ENCODE results near the gene E2F6. TPM values are rescaled to one million over a fixed set of nuclear protein-coding genes. Genes with fewer than 3 reads are reported as not detected.

E2F6 gene
- total RNA-seq, 4 donors from 2014 or later: 6.3 to 10.2 (median 6.8) TPM

DNA sequence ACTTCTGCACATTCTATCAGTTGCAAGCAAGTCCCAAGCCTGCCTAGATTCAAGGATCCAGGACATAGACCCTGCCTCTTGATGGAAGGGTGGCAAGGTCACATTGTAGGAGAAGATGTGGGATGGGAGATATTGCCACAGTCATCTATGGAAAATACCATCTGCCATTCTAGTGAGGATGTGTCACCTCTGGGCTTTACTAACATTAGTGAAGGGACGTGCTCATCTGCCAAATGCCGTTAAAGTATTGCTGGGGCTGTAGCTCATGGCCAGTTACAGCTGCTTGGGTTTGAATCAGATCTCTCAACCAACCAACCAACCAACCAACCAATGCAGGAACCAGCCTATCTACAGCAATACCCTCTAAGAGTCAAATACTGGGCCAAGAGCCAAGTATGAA, 49.0 kb downstream of the E2F6 start:
- Histone ChIP-seq H3K9me3 (no peaks in the 10 kb centered on the region), H3K4me3 (no peak overlapping the region), H3K27me3 (no peaks in the 10 kb centered on the region), H3K4me1 (no peaks in the 10 kb centered on the region), H3K36me3 (no peaks in the 10 kb centered on the region), H3K27ac (no peak overlapping the region)
- DNase-seq: no peak
- no peak for TF ChIP-seq POLR2A (IDR thresholded peaks at IDR 0.05)
- TF ChIP-seq, protein P1, sequence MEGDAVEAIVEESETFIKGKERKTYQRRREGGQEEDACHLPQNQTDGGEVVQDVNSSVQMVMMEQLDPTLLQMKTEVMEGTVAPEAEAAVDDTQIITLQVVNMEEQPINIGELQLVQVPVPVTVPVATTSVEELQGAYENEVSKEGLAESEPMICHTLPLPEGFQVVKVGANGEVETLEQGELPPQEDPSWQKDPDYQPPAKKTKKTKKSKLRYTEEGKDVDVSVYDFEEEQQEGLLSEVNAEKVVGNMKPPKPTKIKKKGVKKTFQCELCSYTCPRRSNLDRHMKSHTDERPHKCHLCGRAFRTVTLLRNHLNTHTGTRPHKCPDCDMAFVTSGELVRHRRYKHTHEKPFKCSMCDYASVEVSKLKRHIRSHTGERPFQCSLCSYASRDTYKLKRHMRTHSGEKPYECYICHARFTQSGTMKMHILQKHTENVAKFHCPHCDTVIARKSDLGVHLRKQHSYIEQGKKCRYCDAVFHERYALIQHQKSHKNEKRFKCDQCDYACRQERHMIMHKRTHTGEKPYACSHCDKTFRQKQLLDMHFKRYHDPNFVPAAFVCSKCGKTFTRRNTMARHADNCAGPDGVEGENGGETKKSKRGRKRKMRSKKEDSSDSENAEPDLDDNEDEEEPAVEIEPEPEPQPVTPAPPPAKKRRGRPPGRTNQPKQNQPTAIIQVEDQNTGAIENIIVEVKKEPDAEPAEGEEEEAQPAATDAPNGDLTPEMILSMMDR (IDR thresholded peaks at IDR 0.05): no peak

DNA sequence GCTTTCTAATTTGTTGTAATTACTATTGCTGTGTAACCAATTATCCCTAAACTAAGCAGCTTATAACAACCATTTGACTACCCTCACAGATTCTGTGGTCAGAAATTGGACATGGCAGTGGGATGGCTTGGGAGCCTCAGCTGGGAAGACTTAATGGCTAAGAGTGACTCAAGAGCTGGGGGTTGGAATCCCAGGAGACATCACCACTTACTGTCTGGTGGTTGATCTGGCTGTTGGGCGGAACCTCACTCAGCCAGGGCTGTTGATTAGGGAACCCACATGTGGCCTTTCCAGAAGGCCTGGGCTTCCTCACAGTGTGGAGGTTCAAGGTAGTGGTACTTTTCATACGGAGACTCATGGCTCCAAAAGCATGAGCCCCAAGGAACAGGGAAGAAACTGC, 49.8 kb downstream of the E2F6 start:
- Histone ChIP-seq H3K4me1 (no peaks in the 10 kb centered on the region), H3K27ac (no peak overlapping the region), H3K4me3 (no peak overlapping the region), H3K27me3 (no peaks in the 10 kb centered on the region), H3K9me3 (no peaks in the 10 kb centered on the region), H3K36me3 (no peaks in the 10 kb centered on the region)
- TF ChIP-seq POLR2A (IDR thresholded peaks at IDR 0.05): no peak
- TF ChIP-seq, protein P1 (IDR thresholded peaks at IDR 0.05): no peak
- DNase-seq: no peak

DNA sequence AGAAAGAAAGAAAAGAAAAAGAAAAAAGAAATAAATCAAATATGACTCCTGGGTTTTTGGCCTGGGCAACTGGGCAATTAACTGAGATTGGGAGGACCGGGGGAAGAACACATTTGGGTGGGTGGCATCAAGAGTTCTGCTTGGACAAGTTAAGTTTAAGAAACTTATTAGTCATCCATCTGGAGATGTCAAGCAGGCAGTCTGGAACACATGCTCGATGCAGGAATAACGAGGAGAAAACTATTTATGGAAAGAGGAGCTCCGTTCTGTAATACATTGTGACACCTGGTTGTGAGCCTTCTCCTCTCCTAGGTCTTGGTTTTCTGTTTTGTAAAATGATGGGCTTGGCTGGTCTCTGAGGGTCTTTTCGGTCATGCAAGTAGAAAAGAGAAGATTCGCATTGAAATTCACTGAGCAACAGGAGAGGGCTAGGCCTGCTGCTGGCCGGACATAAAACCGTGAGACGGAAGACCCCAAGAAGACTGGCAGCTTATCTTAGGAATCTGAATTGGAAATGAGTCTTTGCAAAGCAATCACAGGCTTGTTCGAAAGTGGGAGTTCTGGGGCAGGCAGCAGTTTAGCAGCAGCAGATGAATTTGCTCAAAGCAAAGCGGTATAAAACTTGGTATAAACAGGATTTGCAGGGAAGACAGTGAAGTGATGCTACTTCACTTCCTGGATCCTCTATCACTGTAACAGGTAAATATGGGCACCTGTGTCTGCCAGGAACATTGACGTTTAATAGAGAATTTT, 51.4 kb downstream of the E2F6 start:
- DNase-seq: no peak
- Histone ChIP-seq H3K9me3 (no peaks in the 10 kb centered on the region), H3K4me3 (no peak overlapping the region), H3K36me3 (no peaks in the 10 kb centered on the region), H3K4me1 (no peaks in the 10 kb centered on the region), H3K27me3 (no peaks in the 10 kb centered on the region), H3K27ac (no peak overlapping the region)
- no peak for TF ChIP-seq POLR2A (IDR thresholded peaks at IDR 0.05)
- TF ChIP-seq, protein P1 (IDR thresholded peaks at IDR 0.05): no peak

DNA sequence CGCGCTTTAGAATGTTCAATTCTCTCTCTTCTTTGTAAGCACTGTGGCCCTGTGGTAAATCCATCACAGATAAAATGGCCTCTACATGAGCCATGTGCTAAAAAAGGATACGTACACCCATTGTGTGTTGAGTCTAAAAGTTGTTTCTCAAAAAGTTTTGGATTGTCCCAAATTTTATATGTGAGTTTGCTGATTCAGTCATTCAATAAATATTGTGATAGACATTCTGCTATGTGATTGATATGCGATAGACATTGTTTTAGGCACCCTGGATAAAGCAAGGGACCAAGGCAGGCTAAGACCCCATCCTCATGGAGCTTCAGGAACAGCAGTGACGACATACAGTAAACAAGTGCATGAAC, 53.5 kb downstream of the E2F6 start:
- no peak overlapping the region for H3K27ac ChIP-seq
- TF ChIP-seq POLR2A (IDR thresholded peaks at IDR 0.05): no peak
- TF ChIP-seq, protein P1 (IDR thresholded peaks at IDR 0.05): no peak
- H3K4me3 ChIP-seq: peak overlapping the region in 1 of 4 donors; percentile 44
- H3K9me3 ChIP-seq: no peaks in the 10 kb centered on the region
- DNase-seq: no peak
- no peaks in the 10 kb centered on the region for H3K4me1 ChIP-seq
- no peaks in the 10 kb centered on the region for H3K36me3 ChIP-seq
- H3K27me3 ChIP-seq: no peaks in the 10 kb centered on the region

DNA sequence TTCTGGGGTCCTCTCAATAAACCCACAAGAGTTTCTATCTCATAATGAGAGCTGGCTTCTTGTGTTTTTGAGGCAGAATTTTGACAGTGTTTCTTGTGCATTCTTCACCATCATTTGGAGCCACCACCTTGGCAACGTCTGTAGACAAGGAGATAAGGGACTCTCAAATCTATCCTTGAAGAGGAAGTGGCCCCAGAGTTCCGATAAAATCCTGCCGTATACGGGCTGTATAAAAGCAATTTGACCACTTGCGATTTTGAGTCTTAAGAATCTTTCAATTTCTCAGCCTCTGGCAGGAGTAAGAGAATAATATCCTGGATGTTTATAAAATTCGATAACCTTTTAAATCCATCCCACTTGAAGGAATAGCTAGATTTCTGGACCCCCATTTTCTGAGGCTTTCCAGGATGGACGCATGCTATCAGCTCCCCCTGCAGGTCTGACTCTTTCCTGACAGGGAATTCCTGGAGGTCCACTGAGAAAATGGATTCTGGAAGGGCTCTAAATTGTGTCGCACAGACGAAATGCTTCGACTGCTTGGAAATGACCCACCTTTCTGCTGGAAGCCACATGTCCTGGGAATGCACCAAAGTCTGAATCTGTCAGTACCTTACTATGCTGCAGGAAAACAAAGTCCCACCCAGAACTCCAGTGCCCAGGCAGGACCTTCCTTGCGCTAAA, 54.1 kb downstream of the E2F6 start:
- Histone ChIP-seq H3K27ac (no peak overlapping the region), H3K9me3 (no peaks in the 10 kb centered on the region), H3K36me3 (no peaks in the 10 kb centered on the region), H3K4me1 (peaks cover 0 to 5% (median 0%) of the 10 kb centered on the region in 4 donors), H3K4me3 (peak overlapping the region; percentile 9 to 44 (median 28)), H3K27me3 (no peaks in the 10 kb centered on the region)
- TF ChIP-seq, protein P1 (IDR thresholded peaks at IDR 0.05): peak; percentile 31 to 89 (median 72)
- TF ChIP-seq POLR2A (IDR thresholded peaks at IDR 0.05): no peak
- peak in 2 of 3 donors; percentile 41 to 75 for DNase-seq
